Measurements from ENCODE around the gene CANT1. TPM values are rescaled to one million over a fixed set of nuclear protein-coding genes. Genes with fewer than 3 reads are reported as not detected.

The CANT1 gene
- total RNA-seq, 1 experiment from 2014 or later, result 33.0 TPM

- Histone ChIP-seq H3K4ac (ENCODE audit: low read depth, low read length) (no peak overlapping the region), H3K9me3 (ENCODE audit: control insufficient read depth, low read depth, low read length) (peaks cover 2% of the 10 kb centered on the region), H3K23me2 (ENCODE audit: insufficient read length, low read depth, low read length, poor library complexity, severe bottlenecking) (no peaks in the 10 kb centered on the region), H3K23ac (ENCODE audit: insufficient read length, low read depth, low read length) (no peak overlapping the region), H3K4me1 (ENCODE audit: insufficient read depth, low read length) (no peaks in the 10 kb centered on the region), H2BK20ac (ENCODE audit: low read depth, low read length, poor library complexity, severe bottlenecking) (no peak overlapping the region), H3K79me1 (ENCODE audit: insufficient read depth, low read depth, low read length, poor library complexity, severe bottlenecking) (no peaks in the 10 kb centered on the region), H4K5ac (ENCODE audit: insufficient read length, low read depth, low read length) (no peak overlapping the region), H3K18ac (ENCODE audit: insufficient read length, low read depth, low read length) (no peak overlapping the region), H2AFZ (ENCODE audit: low read length) (no peak overlapping the region), H3K79me2 (ENCODE audit: insufficient read depth, low read length) (no peaks in the 10 kb centered on the region), H4K8ac (replicated peaks; ENCODE audit: insufficient read length, low read depth, low read length) (no peak overlapping the region), H3K27ac (ENCODE audit: insufficient read length, low read depth, low read length) (no peak overlapping the region), H3T11ph (ENCODE audit: low read length) (no peak overlapping the region), H4K91ac (ENCODE audit: insufficient read length, low read depth, low read length) (no peak overlapping the region), H2BK5ac (ENCODE audit: insufficient read length, low read length) (no peak overlapping the region), H3K14ac (ENCODE audit: insufficient read depth, low read length) (no peak overlapping the region), H3K27me3 (ENCODE audit: insufficient read depth, low read length) (peaks cover 18% of the 10 kb centered on the region; the same call in 1 of the 2 replicates), H4K20me1 (ENCODE audit: control insufficient read depth, insufficient read depth, insufficient read length) (no peaks in the 10 kb centered on the region), H2AK5ac (ENCODE audit: insufficient read length, low read length) (no peak overlapping the region), H3K9ac (ENCODE audit: extremely low read depth, insufficient read length, low read length) (no peak overlapping the region), H3K4me2 (ENCODE audit: insufficient read depth, insufficient read length, low read length) (no peak overlapping the region), H2BK12ac (ENCODE audit: insufficient read length, low read depth, low read length) (no peak overlapping the region), H2BK120ac (ENCODE audit: low read depth, low read length, poor library complexity, severe bottlenecking) (no peak overlapping the region), H2BK15ac (ENCODE audit: low read depth, low read length) (no peak overlapping the region), H3K56ac (ENCODE audit: insufficient read length, low read depth, low read length) (no peak overlapping the region)
- no peak for DNase-seq
- WGBS (ENCODE audit: extremely low coverage, insufficient read length, low lambda C conversion rate), result no CpG with 5 or more reads among the region's 3 CpGs
- no peak overlapping the region for H3K27ac Mint-ChIP-seq
- H3K4me3 Mint-ChIP-seq, result no peak overlapping the region
- TF ChIP-seq CTCF (conservative IDR thresholded peaks at IDR 0.05), result no peak
- peaks cover 78% of the 10 kb centered on the region for H3K27me3 Mint-ChIP-seq (ENCODE audit: low read depth)
- H3K4me1 Mint-ChIP-seq, result peaks cover 7 to 10% of the 10 kb centered on the region in 2 experiments
- H3K36me3 Mint-ChIP-seq (ENCODE audit: insufficient read depth in 1 of 3, low read depth in 3 of 3), result peaks cover 4 to 6% (median 5%) of the 10 kb centered on the region in 3 experiments; a peak in 5 of 7 replicates
- H3K9me3 Mint-ChIP-seq, result peaks cover 25 to 28% of the 10 kb centered on the region in 2 experiments
Observed at GRCh38 chr17:79018370-79018695, 8.8 kb upstream of the CANT1 start.
